Fibroblast of lung (primary cell): Measurements from ENCODE around the gene PRKCQ. TPM values are rescaled to one million over a fixed set of nuclear protein-coding genes. Genes with fewer than 3 reads are reported as not detected.

Experiments
- DNase-seq, 2 donors: peaks; one replicate each; pipeline versions ENCODE4 v3.0.0 to v3.0.0-alpha.2; 2010; ENCODE audit warnings: low read depth in 2 of 2
- H2AFZ ChIP-seq: 2 replicates; pipeline ENCODE4 v1.5.1; 2012; ENCODE audit warnings: low read length, control low read depth, inconsistent platforms
- H3K27ac ChIP-seq: 2 replicates; pipeline ENCODE4 v1.5.1; 2011; ENCODE audit warnings: low read length, control low read depth; ENCODE audit not compliant: insufficient read depth
- H3K27me3 ChIP-seq: 2 replicates; pipeline ENCODE4 v1.5.1; 2011; ENCODE audit warnings: mild to moderate bottlenecking, low read length; ENCODE audit not compliant: control insufficient read depth, insufficient read depth
- H3K36me3 ChIP-seq: 2 replicates; pipeline ENCODE4 v1.5.1; 2011; ENCODE audit warnings: low read length; ENCODE audit not compliant: control insufficient read depth, insufficient read depth
- H3K4me1 ChIP-seq: 2 replicates; pipeline ENCODE4 v1.5.1; 2011; ENCODE audit warnings: low read length; ENCODE audit not compliant: control insufficient read depth, insufficient read depth; ENCODE audit errors: extremely low read depth
- H3K4me2 ChIP-seq: 2 replicates; pipeline ENCODE4 v1.5.1; 2011; ENCODE audit warnings: low read length, control low read depth; ENCODE audit not compliant: insufficient read depth; ENCODE audit errors: extremely low read depth
- H3K4me3 ChIP-seq, 4 experiments: fragments of 200-600 bp in 1 of 4; sonication (generic) in 1 of 4; replicated peaks in 1 of 4; 2 replicates each; pipeline ENCODE4 v1.5.1; 2011 to 2016; ENCODE audit warnings: low read length in 4 of 4, low read depth in 3 of 4, mild to moderate bottlenecking in 3 of 4, control low read depth in 2 of 4, inconsistent platforms in 1 of 4, mixed read lengths in 1 of 4; ENCODE audit not compliant: insufficient read depth in 1 of 4; ENCODE audit errors: control extremely low read depth in 1 of 4
- H3K79me2 ChIP-seq: 2 replicates; pipeline ENCODE4 v1.5.1; 2012; ENCODE audit warnings: mild to moderate bottlenecking, low read length, inconsistent platforms; ENCODE audit not compliant: control insufficient read depth, insufficient read depth
- H3K9ac ChIP-seq: 2 replicates; pipeline ENCODE4 v1.5.1; 2011; ENCODE audit warnings: mild to moderate bottlenecking, low read length, control low read depth; ENCODE audit not compliant: insufficient read depth
- H3K9me3 ChIP-seq: 2 replicates; pipeline ENCODE4 v1.5.1; 2012; ENCODE audit warnings: low read depth, low read length; ENCODE audit not compliant: control insufficient read depth, insufficient read depth
- H4K20me1 ChIP-seq: 2 replicates; pipeline ENCODE4 v1.5.1; 2011; ENCODE audit warnings: low read length; ENCODE audit not compliant: control insufficient read depth, insufficient read depth; ENCODE audit errors: extremely low read depth
- CTCF ChIP-seq, 2 donors: IDR thresholded peaks in 1 of 2; conservative IDR thresholded peaks in 1 of 2; 1 replicate in 1 of 2; 2 replicates in 1 of 2; pipeline ENCODE4 v1.5.1; 2011 to 2012; ENCODE audit warnings: low read length in 2 of 2, control low read depth in 1 of 2, inconsistent platforms in 1 of 2, low read depth in 1 of 2, mild to moderate bottlenecking in 1 of 2
- EZH2 ChIP-seq: IDR thresholded peaks from 2 replicates; pipeline ENCODE4 v1.5.1; 2012; ENCODE audit warnings: low read length, control low read depth, mild to moderate bottlenecking; ENCODE audit errors: missing control alignments
- polyA plus RNA-seq, 2 donors: library from polyadenylated mRNA; depleted of rRNA in 1 of 2; stranded (reverse) in 1 of 2; unstranded in 1 of 2; fragments of >200 nt; gene quantifications; 2 replicates each; pipeline ENCODE4 v1.2.1, GENCODE V29; 2011 to 2012; ENCODE audit warnings: missing spikeins in 1 of 2
- total RNA-seq: library from RNA; depleted of rRNA; stranded (reverse); fragments of >200 nt; gene quantifications from 2 replicates; pipeline ENCODE4 v1.2.1, GENCODE V29; 2014

PRKCQ gene
- total and polyA plus RNA-seq, 2 donors (not counting 1 experiment from before 2014, with no cell fraction given) = under 0.01 to 0.01 TPM

- DNase-seq = no peak
Observed at GRCh38 chr10:6591668-6592067, 11.6 kb upstream of the PRKCQ start.

GRCh38 chr10:6590100-6590499 is 10.0 kb upstream of the PRKCQ start:
- H3K9ac ChIP-seq = no peak overlapping the region
- H3K9me3 ChIP-seq = no peaks in the 10 kb centered on the region
- H3K27me3 ChIP-seq = no peaks in the 10 kb centered on the region
- no peak overlapping the region for H2AFZ ChIP-seq
- no peaks in the 10 kb centered on the region for H3K36me3 ChIP-seq
- H3K27ac ChIP-seq = no peak overlapping the region
- DNase-seq = no peak
- no peaks in the 10 kb centered on the region for H4K20me1 ChIP-seq
- TF ChIP-seq EZH2 = no peak
- no peak for TF ChIP-seq CTCF (conservative IDR thresholded peaks at IDR 0.05 in 1 of 2, IDR thresholded peaks at IDR 0.05 in 1 of 2; ENCODE audit: low read depth in 1 of 2, low read length in 2 of 2)
- H3K79me2 ChIP-seq = no peaks in the 10 kb centered on the region
- no peaks in the 10 kb centered on the region for H3K4me1 ChIP-seq
- H3K4me2 ChIP-seq = no peak overlapping the region
- H3K4me3 ChIP-seq = no peak overlapping the region

More at GRCh38 chr10:6591668-6592067, 11.6 kb upstream of the PRKCQ start:
- Histone ChIP-seq H3K4me2 (no peak overlapping the region), H3K4me3 (no peak overlapping the region), H2AFZ (no peak overlapping the region), H3K9ac (no peak overlapping the region), H3K4me1 (no peaks in the 10 kb centered on the region), H3K36me3 (no peaks in the 10 kb centered on the region), H3K27ac (no peak overlapping the region), H3K79me2 (no peaks in the 10 kb centered on the region), H4K20me1 (no peaks in the 10 kb centered on the region), H3K27me3 (no peaks in the 10 kb centered on the region), H3K9me3 (no peaks in the 10 kb centered on the region)
- no peak for TF ChIP-seq EZH2
- no peak for TF ChIP-seq CTCF (conservative IDR thresholded peaks at IDR 0.05 in 1 of 2, IDR thresholded peaks at IDR 0.05 in 1 of 2; ENCODE audit: low read depth in 1 of 2, low read length in 2 of 2)

GRCh38 chr10:6589287-6590094 is 9.4 kb upstream of the PRKCQ start:
- Histone ChIP-seq H2AFZ (no peak overlapping the region), H3K27me3 (no peaks in the 10 kb centered on the region), H3K36me3 (no peaks in the 10 kb centered on the region), H3K9me3 (no peaks in the 10 kb centered on the region), H3K79me2 (no peaks in the 10 kb centered on the region), H3K4me1 (no peaks in the 10 kb centered on the region), H3K9ac (no peak overlapping the region), H4K20me1 (no peaks in the 10 kb centered on the region), H3K27ac (no peak overlapping the region), H3K4me3 (no peak overlapping the region), H3K4me2 (no peak overlapping the region)
- TF ChIP-seq CTCF (conservative IDR thresholded peaks at IDR 0.05 in 1 of 2, IDR thresholded peaks at IDR 0.05 in 1 of 2; ENCODE audit: low read depth in 1 of 2, low read length in 2 of 2) = no peak
- TF ChIP-seq EZH2 = no peak
- no peak for DNase-seq
